Hematopoietic multipotent progenitor cell treated with erythropoietin and hydrocortisone succinate and interleukin-3 and kit ligand, for 15 days (in vitro differentiated cells): ENCODE data around the gene SLIT1.
"Not testable (repeated sequence)": the region's sequence is repeated elsewhere in the genome, so short reads cannot be mapped to it uniquely, and the experiment has no call there.

Source experiments
- DNase-seq: peaks from one replicate; pipeline ENCODE4 v3.0.0-alpha.2; 2015; ENCODE audit warnings: low spot score

SLIT1 gene

DNA sequence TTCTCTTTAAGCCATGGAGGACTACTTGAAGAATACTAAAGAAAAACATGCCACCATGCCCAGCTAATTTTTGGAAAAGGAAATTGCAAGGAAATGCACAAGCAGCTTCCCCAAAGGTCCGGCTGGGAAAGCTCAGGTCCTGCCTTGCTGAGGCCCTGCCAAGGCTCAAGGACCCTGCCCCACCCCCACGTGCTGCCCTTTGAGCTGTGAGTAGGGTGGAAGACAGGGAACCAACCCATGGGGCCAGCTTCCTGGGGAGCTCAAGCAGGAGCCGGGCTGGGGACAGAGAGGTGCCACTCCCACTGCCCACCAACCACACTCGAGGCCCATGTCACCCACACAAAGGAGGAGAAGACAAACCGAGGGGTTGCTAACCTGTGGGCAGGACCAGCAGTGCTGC is 78.2 kb downstream of the SLIT1 start:
- no peak for DNase-seq

DNA sequence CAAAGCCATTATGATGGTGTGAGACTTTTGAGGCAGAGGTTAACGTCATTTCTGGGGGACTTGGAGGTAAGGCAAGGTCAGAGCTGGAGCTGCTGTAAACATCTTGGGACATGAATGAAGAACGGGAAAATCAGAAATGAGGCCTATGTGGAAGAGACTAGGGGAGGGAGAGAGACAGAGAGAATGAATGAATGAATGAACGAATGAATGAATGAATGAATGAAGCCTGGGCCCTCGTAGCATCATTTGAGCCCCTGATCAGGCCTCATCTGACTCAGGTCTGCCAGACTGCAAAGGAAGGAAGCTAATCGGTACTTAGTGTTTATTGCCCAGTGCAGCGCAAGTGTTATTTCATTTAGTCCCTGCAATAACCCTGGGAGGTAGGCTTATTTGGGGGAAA is 79.6 kb downstream of the SLIT1 start:
- no peak for DNase-seq

DNA sequence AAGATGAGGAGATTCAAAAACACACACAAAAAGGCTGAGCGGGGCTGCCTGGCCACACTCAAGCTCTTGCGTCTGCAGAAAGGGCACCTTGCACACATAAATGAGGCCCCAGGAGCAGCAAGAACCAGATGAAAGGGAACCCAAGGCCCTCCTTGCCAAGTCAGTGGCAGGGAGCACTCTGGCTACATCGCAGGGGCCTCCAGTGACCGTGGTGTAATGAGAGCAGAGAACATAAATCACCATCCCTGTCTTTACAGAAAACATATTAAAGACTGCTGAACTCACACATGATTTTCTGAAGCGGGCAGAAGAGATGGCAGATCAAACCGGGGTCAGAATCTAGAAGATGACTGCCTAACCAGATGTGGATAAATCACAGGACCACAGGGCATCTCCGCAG is 80.5 kb downstream of the SLIT1 start:
- DNase-seq = no peak

DNA sequence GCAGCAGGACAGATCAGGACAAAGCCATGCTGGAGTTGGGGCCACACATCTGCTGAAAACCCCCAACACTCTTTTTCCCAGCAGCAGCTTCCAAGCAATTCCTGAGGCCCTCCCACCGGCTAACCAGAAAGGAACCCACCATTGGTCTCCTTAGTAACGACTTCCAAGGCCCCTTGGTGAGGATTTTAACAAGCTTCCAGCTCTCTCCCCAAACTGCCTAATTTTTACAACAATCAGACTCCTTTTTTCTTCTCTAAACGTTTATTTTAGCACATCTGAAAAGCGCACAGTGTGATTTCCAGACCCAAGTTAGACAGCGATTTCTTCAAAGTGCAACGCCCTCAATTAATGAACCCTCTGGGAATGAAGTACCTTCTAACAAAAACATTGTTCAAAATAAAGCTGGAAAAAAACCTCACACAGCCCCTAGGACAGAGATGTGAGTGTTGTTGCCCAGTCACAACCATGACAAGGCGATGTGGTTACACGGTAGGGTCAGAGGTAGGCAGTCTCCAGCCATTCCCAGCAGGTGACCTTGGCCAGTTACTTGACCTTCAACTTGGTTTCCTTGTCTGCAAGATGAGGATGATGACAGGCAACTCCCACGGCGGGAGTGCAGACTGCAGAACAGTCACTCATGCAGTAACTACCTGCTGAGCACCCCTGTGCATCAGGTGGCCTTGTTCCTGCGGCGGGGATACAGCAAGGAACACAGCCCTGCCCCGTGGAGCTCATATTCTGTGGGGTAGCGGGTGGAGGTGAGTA is 82.3 kb downstream of the SLIT1 start:
- no peak for DNase-seq

DNA sequence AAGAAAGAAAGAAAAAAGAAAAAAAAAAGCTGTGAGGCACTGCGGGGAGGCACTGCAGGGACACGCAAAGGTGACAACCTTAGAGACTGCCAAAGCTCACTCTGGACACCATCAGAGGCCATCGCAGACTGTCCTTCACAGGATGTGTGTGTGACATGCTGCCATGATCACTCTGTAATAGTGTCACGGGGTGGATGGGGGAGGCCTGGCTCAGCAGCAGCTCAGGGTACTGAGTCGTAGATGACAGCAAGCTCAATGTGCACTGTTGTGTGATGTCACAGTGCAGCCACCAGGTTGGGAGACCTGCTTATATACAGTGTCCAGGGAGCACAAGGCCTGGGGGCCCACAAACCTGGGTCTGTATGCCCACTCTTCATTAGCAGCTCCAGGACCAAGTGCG is 83.3 kb downstream of the SLIT1 start:
- DNase-seq = no peak

DNA sequence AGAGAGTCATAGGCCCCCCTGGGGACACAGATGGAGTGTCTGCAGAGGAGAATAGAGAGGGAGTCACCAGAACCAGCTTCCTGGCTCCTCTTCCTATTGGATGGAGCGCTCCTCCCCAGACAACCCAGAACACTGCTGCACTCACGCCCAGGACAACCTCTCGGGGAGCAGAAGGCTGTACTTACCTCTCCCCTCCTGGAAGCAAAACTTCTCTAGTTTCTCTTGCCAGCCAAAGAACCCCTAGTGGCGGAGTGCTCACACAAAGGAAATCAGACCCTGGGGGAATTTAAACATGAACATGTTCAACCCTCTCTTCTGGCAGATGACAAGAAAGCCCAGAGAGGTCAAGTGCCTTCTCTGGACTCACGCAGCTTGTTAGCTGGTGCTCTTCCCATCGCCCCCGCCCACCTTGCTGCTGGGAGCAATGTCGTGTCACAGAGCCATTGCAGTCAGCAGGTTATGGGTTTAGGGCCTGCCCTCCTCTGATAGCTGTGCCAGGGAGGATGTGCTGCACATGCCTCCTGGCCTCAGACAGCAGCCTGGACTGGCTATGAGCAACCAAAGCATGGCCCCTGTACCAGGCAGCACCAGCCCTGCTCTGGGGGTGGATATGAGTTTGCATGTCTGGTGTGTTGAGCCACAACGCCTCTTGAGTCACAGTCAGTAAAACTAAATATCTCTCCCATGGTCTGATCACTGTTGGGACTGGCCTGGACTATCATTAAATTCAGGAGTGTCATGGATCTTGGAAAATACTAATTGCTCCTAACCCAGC is 84.4 kb downstream of the SLIT1 start:
- no peak for DNase-seq

DNA sequence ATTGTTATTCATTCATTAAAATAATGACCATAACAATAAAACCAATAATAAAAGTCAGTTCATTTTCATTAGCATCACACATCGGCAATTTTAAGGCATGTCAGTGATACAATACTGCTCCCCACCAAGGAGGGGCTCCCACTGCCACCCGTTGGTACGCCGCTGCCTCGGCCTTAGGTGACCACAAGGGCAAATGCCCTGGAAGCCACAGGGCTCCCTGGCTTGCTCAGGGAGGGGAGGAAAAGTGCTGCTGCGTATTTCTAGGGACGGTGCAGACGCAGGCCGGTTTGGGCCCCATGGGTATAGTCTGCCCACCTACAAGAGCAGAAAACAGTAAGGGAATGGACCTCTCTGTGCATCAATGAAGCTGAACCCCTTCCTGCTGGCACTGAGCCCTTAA is 85.1 kb downstream of the SLIT1 start:
- no peak for DNase-seq

DNA sequence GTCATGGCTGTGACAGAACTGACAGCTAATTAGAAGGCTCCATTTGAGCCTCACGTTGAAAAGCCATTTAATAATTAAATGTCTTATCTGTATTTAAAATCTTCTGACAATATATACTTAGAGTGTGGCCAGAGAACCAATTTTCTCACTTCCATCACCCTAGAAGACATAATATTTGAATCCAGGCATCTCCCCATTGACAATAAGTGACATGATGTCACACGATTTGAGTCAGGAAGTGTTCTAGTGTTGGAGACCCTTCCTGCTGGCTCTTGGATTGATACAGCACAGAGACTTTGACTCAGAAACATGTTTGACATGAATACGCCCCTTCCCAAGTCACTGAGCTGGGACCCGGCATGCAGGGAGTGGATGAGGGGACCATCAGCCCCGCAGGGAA is 85.9 kb downstream of the SLIT1 start:
- DNase-seq = no peak

DNA sequence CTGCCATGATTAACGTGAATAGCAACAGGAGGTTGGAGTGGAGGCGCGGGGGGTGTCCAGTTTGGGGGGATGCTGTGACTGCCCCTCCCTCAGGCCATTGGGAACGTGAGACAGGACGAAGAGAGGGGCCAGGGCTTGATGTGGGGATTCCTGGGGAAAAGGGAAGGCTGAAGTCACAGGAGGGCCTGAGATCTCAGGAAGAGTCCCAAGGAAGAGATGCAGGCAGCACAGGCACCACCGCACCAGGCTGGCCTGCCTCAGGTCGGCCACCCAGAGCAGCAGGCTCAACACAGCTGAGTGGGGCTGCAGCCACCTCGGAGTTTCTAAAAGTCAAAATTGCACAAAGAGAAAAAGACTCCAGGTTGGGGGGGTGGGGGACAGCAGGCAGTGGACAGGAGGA is 86.7 kb downstream of the SLIT1 start:
- no peak for DNase-seq

DNA sequence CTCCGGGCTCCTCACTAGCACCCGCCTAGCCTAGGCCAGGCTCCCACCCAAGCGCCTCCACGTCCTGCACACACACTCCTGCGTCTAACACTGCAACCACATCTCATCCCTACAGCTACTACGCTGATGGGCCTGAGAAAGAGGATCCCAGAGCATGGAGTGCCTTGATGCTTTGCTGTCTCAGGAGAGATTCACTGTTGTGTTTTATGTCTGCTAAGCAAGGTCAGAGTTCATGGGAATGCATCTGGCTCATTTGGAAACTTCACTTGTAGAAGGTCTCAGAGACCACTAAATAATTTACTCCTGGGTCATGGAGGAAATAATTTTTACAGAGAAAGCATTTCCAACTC is 88.7 kb downstream of the SLIT1 start:
- DNase-seq = no peak

DNA sequence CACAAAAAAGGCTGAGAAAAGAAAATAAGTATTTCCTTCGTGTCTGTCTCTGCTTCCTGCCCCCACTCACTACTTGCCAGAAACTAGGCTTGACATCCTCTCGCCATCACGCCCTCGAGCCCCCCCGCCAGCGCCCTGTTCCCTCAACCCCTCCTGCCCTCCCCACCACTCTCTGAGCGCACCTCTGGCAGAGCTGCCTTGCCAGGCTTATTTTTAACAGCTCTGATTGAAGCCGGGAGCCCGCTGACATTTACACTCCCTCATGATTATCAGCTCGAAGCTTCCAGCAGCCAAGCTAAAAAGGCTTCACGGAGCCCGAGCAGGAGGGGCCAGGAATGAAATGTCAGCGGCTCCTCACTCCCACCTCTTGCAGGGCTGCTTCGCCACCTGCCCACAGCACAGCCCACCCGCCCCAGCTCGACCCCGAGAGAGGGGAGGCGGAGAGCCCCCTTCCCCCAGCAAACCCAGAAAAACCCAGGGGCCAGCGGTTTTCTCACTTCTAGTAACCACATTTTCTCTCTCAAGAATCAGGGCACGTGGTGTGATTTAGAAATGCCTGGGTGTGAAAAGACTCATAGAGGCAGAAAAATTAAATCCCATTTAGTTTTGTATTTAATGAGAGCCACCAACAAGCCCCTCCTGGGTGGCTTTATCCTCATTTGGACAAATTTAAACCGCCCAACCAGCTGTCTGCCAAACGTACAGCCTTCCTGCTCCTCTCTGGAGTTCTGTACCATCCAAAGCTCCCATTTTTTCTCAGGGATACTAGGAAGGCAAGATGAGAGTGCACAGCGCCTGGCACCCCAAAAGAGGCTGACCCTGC is 89.3 kb downstream of the SLIT1 start:
- no peak for DNase-seq

DNA sequence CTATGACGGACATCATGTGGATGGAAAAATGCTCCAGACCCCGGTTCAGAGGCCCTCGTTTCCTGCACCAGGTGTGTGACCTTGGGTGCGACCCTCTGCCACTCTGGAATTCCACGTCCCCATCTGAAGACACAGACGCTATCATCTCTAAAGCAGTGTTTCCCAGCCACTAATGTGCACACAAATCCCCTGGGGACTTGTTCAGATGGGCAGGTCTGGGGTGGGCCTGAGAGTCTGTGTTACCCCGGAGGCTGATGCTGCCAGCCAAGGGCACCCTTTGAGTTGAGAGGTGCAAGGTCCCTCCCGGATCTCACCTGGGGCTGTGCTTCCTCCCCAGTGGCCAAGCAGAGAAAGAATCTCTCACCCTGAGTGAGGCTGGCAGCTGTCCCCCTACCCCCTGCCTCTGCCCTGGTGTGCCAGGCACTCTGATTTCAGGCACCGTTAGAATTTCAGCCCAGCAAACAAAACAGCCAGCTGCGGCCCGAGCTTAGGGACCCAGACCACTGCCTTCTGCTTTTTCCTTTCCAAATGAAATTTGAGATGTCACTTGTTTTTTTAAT is 90.0 kb downstream of the SLIT1 start:
- no peak for DNase-seq

DNA sequence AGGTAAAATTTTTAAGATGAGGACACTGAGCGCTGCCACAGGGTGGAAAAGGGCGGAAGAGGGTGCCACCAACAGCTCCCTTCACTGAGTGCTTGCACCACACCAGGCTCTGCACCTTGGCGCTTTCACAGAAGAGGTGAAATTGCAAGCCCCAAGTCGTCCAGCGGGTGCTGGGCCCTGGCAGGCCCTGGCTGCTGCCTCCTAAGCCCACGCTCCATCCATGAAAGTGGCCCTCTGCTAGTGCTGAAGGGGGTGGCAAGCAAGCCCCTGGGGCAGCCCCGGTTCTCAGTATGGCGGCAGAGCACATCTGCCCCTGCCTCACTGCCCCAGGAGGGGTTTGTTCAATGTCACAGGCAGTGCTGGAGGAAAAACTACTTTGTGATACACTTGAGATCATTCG is 95.1 kb downstream of the SLIT1 start:
- DNase-seq = no peak

DNA sequence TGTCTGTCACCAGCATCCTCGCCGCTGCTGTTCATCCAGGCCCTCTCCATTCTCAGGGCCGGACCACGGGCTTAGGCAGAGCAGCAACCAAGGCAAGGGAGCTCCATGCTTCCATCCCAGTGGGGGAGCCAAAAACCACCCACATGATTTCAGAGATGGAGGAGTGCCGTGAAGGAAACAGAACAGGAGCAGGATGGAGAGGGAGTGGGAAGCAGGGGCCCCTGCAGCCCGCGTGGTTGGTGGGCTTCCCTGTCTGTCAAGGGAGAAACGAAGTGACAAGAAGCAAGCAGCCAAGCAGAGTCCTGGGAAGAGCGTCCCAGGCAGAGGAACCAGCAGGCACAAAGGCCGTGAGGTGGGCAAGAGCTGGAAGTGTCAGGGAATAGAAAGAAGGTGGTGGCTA is 95.7 kb downstream of the SLIT1 start:
- DNase-seq = no peak

DNA sequence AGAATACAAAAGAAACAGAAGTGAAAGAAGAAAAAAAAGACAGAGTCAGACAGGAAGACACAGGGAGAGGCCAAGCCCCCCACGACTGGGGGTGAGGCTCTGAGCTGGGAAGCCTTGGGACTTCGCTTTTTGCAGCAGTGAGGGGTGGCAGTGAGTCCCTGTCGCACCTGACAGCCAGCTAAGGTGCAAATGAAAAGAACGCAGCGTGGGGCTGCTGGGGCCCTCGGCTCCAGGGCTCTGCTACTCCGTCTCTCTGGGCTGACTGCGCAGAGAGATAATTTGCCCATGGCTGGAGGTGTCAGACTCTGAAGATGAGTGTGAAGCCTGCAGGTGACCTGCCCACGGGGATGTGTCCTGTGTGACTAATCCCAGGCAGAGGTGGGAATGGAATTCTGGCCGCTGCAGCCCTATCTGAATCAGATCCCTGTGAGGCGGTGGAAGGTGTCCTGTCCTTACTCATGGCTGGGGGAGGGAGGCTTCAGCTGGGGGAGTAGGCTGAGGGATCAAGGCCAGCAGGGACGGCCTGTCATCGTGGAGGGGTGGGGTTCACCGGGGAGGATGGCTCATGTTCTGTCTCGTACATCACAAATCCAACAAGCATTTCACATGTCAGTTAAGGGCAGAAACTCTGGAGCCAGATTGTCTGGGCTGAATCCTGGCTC is 96.4 kb downstream of the SLIT1 start:
- no peak for DNase-seq

DNA sequence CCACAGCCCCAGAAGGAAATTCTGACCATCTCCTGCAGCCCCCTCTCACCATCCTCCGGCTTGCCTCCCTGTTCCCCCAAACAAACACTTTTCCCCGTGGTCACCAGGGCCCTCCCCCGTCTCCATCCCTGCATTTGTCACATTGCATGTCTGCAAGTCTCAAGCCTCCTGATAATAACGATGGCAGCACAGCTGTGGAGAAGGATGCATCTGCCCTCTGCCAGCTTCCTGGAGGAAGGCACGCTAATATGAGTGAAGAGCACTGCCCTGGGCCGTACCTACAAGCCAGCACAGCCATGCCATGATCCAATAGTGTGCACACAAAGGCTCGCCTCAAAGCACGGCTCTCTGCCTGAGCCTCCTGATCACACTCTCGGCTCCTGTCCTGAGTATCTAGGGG is 98.5 kb downstream of the SLIT1 start:
- DNase-seq = no peak

DNA sequence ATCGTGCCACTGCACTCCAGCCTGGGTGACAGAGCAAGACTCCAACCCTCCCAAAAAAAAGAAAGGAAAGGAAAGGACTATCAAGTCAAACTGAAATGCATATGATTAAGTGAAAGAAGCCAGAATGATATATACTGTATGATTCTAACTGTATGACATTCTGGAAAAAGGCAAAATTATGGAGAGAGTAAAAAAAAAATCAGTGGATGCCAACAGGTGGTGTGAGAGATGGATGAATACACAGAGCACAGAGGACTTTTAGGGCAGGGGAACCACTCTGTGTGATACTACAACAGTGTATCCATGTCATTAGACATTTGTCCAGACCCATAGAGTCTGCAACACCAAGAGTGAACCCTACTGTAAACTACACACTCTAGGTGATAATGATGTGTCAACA is 99.2 kb downstream of the SLIT1 start:
- DNase-seq = no peak

DNA sequence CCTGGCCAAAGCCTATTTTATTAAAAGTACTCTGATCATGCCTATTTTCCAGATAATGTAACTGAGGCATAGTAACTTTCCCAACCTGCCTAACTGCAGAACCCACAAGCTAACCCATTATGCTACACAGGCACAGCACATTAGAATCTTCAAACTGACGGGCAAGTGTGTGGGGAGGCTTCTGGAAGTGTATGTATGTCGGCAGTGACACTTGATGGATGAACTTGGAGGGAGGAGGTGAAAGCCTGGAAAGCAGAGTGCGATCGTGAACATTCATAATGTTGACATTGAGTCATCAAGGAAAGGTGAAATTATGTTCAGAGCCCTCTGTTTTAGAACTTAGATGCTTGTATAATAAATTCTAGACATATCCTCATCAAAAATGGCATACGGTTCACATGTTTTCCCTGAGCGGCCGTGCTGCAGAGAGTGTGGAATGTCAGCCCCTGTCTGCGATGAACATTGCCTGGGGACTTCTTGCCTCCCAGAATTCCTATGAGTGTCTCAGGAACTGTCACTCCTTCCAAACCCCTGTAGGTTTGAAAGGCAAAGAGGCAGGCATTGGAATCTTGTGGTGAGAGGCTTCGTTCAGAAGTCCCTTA is 102.4 kb downstream of the SLIT1 start:
- DNase-seq = no peak

DNA sequence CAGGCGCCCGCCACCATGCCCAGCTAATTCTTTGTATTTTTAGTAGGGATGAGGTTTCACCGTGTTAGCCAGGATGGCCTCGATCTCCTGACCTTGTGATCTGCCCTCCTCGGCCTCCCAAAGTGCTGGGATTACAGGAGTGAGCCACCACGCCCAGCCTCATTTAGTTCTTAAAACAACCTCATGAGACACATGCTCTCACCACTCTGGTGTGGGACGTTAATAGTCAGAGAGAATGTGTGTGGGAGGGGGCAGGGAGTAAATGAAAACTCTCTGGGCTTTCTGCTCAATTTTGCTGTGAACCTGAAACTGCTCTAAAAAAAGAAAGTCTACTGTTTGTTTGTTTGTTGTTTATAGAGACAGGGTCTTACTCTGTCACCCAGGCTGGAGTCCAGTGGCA is 103.2 kb downstream of the SLIT1 start:
- DNase-seq = not testable (repeated sequence)

DNA sequence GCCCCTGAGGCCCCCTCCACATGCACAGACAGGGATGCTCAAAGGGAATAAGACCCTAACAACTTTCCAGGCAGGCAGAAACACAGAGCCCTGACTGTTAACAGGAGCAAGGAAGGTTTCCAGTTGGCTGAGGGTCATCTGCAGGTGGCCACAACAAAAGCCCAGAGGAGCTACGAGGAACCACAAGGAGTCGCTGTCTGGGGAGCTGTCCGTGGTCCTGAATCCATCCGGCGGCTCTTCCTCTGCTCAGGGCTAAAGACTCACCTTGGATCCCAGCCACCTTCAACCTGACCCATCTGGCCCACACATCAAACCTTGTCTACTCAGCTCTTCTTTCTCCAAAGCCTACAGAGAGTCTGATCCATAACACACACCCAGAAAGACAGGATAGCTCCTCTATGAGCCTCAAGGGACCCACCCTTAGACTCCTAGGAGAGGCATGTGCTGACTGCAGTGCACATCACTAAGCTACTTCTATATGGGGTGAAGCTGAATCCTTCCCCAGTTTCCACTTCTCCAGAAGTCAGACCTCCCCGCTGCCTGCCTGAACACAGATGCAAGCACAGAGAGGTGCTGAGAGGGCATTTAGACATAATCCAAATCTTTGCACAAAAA is 104.0 kb downstream of the SLIT1 start:
- peak; percentile 48 for DNase-seq

DNA sequence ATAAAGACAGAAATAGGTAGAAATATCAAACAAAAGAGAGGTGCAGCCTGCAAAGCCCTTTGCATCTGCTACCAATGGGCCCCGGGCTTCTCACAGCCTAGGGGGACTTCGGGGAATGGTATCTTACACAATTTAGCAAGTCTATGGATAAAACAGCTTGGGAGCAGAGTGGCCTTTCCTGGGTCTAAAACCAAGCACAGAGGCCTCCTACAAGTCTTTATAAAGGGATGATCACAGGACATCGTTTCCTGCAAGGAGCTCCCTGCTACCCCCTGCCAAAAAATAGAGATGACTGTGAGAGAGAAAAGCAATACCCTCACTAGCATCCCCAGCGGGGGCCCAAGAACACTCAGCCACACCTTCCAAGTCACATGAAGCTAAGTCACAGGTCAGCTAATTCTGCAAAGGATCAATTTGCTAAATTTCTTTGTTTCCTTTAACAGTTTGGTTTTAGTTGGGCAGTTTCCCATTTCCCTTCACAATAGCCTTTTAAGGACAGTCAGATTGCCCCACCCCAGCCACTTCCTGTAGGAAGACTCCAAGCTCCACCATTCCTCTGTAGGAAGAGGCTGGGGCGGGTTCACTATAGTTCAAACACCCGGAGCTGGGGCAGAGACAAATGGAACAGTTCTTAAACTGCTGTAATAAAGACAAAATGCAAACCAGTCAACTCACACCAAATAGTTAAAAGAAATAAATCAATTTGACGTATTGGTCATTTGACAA is 105.5 kb downstream of the SLIT1 start:
- DNase-seq = no peak
